HS-5 (cell line): ENCODE data around the gene CGB5.

ENCODE experiments used
- DNase-seq: peaks from one replicate; pipeline ENCODE4 v3.0.0-alpha.2; 2012; ENCODE audit warnings: low read depth

CGB5 gene

GRCh38 chr19:49086296-49086695, 42.6 kb downstream of the CGB5 start:
- DNase-seq = no peak

GRCh38 chr19:49091391-49092038, 47.9 kb downstream of the CGB5 start:
- no peak for DNase-seq

- no peak for DNase-seq
These were observed 49.0 kb downstream of the CGB5 start for GRCh38 chr19:49092686-49093085.
